C1 segment of cervical spinal cord (tissue), 14 donors: ENCODE results near the gene SYNJ2.

Experiments used
- DNase-seq, 14 donors: peaks; one replicate each; lab custom pipeline; 2025; lab: John Stamatoyannopoulos, UW

SYNJ2 gene

DNA sequence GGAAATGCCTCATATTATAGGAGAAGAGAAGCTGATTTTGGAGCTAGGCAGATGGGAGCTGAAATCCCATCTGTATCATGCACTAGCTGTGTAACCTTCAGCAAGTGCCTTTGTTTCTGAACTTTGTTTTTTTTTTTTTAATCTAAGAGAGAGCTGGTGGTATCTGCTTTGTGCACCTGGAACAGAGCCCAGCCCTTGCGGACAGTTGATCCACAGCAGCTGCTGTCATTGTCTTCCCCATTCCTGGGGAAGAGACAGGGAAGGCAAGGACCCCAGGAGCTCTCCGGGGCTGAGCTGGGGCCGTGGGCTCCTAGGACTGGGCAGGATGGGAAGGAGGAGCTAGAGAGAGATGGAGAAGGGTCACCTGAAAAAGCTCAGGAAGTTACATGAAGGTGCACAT, 92.1 kb downstream of the SYNJ2 start:
- no peak for DNase-seq

GRCh38 chr6:158076548-158076947, 94.9 kb downstream of the SYNJ2 start:
- no peak for DNase-seq

- no peak for DNase-seq
Observed at GRCh38 chr6:158077676-158078075, 96.0 kb downstream of the SYNJ2 start.

DNA sequence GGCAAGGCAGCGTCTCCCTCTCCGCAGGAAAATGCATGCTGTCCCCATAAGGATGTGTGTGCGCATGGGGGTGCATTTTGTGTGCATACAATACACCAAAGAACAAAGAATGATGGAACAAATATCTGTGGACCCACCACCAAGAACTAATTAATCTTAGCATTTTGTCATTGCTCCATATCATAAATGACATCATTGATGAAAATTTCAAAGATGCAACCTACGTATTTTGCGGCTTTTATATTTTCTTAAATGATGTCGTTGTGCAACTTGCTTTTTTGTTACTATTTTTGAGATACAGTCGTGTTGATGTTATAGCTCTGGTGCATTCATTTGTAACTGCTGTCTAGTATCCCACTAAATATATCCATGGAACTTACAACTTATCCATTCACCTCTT, 96.7 kb downstream of the SYNJ2 start:
- no peak for DNase-seq

DNA sequence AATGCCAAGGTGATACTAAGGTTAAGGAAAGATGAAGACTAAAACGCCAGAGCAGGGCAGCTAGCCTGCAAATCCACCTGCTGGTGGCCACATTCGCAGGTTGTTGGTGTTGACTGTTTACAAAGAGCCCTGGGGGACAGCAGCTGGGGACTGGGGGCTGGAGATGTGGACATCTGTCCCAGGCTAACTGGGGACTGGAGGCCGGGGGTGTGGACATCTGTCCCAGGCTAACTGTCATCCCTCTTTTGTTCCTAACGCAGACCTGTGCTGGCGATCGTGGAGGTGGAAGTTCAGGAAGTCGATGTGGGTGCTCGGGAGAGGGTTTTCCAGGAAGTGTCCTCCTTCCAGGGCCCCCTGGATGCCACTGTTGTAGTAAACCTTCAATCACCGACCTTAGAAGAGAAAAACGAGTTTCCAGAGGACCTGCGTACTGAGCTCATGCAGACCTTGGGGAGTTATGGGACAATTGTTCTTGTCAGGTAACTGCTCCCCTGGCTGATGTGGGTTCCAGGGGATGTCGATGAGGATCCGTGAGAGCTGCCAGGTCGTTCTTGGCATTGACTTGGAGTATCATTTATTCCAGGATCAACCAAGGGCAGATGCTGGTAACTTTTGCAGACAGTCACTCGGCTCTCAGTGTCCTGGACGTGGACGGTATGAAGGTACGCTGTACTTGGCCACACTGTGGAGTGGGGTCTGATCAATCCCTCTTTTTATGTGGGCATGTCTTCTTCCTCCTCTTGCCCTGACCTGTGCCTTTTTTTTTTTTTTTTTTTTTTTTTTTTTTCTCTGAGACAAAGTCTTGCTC, 99.4 kb downstream of the SYNJ2 start:
- no peak for DNase-seq

GRCh38 chr6:158081657-158081935, 99.9 kb downstream of the SYNJ2 start:
- DNase-seq: no peak

GRCh38 chr6:158083455-158084325, 102.0 kb downstream of the SYNJ2 start:
- DNase-seq: no peak

DNA sequence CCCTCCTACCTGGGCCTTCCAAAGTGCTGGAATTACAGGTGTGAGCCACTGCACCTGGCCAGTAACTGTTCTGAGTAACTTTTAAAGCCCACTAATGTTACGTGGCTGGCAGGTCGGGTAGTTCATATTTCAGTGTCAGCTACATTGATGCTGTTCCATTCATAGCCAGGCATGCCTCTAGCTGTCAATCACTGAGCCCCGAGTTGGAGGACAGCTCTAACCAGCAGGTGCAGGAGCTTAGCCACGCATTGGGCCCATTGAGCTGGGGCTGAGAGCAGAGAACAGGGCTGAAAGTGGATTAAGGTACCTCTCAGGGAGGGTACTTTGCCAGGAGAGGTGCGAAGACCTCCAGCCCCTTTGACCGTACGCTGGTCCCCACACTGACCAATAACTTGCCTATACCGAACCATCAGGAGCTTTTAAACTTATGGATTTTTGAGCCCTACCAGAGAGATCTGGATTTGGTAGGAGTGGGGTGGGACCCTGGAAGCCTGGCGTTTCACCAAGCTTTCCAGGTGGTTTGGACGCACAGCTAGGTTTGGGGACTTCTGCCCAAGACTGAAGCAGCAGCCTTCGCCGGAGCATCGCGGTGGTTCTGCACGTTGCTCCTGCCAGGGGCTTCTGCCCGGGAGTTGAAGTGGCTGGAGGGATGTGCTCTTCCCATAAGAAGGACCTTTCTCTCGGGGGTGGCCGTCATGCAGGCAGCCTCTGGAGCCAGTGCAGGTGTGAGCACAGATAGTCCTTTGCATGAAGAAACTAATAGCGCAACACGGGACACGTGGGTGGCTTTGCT, 103.8 kb downstream of the SYNJ2 start:
- DNase-seq: no peak

GRCh38 chr6:158086054-158086503, 104.4 kb downstream of the SYNJ2 start:
- no peak for DNase-seq

GRCh38 chr6:158086504-158087223, 105.0 kb downstream of the SYNJ2 start:
- peak in 2 of 14 donors; percentile 15 to 18 for DNase-seq

DNA sequence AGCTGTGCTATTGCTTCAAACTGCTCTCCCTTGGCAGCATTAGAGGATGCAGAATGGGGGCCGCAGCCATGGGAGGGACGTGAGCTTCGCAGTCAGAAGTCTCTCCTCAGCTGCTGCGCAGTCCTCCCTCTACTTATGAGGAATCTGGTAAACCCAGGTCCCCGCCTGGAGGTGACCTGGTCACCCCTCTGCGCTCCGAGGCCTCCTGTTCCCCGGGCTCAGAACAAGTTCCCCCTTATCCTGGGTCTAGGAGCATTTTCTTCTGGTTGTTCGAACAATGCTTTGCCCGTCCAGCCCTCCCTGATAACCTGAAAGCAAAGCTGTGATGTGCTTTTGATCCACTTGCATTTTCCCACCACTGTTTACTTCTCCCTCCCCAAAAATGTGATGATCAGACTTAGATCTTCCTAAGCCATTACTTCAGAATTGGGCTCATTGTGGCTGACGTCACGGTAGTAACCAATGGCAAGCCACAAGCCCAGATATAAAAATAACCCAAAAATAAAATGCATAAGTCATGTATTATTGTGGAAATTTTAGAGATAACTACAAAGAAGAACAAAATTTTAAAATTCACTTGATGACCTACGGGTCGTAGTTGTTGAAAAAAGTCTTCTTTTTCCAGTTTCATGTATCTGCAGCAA, 105.7 kb downstream of the SYNJ2 start:
- DNase-seq: no peak

DNA sequence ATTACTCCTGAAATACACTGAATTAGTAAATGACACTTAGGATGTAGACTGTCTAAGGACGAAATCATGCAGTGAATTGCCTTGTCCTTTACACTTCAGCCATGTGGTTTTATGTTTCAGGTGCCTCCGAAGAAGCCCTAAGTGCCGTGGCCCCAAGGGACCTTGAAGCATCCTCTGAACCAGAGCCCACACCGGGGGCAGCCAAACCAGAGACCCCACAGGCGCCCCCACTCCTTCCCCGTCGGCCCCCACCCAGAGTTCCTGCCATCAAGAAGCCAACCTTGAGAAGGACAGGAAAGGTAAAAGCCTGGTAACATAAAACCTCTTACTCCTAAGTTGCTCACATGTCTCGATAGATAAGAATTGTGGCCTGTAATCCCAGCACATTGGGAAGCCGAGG, 111.1 kb downstream of the SYNJ2 start:
- no peak for DNase-seq

DNA sequence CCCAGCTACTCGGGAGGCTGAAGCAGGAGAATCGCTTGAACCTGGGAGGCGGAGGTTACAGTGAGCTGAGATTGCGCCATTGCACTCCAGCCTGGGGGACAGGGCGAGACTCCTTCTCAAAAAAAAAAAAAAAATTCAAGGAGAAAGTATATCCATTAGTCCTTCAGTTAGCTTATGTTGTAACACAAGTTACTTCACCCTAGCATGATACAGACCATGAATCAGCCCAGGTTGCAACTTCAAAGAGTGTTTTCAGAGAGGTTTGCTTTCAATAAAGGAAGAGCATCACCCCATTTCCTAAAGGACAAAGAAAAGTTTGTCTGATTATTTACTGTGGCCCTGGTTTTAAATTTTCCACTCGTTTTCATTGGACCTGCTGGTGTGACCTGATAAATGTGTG, 113.4 kb downstream of the SYNJ2 start:
- DNase-seq: no peak

GRCh38 chr6:158095671-158096070, 114.0 kb downstream of the SYNJ2 start:
- no peak for DNase-seq

- no peak for DNase-seq
Observed at GRCh38 chr6:158103228-158103627, 121.6 kb downstream of the SYNJ2 start.

DNA sequence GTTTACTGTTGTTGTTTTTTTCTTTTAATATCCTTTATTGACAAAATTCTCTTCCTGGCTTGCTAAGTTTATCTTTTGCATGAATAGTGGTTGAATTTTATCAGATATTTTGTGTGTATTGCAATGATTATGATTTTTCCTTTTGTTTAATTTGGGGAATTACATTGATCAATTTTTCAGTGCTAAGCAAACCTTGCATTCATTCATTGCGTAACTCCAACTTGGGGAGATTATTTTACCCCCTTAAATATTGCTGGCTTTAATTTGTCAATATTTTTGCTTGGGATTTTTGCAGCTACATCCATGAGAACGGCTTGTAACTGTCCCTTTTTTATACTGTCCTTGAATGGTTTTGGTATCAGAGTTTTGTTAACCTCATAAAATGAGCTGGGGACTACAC, 123.0 kb downstream of the SYNJ2 start:
- DNase-seq: no peak

- no peak for DNase-seq
Observed at GRCh38 chr6:158109748-158110147, 128.1 kb downstream of the SYNJ2 start.

DNA sequence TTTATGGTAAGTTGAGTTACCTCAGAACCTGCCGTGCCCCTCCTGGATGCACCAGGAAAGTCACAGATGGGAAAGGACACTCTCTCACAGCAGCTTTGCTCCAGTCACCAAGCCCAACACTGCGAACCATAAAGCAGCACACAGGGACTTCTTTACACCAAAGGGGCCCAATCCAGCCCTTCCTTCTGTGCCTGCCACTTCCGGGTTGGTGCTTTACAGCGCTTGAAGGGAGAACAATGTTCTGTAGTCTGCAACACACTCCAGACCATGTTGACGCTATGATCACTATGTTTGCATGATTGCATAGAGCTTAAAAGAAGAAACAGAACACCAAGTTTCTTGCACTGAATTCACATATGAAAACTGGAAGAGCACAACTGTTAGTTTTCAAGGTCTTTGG, 129.3 kb downstream of the SYNJ2 start:
- peak in 1 of 14 donors; percentile 8 for DNase-seq

- DNase-seq: no peak
Observed at GRCh38 chr6:158111987-158112386, 130.3 kb downstream of the SYNJ2 start.

DNA sequence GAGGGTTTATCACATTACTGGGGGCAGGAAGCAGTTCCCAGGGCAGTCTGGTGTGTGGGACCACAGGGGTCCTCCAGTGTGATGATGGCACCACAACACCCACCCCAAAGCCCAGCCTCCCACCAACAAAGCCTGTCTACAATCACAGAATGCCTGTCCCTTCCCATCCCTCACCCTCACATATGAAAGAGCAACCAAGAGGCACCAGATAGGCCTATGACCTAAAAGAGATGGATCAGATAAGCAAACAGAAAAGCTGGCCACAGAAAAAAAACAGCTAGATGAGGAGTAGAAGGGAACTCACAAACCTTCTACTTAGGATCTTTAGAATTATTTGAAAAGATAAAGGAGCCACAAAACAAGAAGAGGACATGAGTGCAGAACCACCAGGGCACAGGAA, 132.1 kb downstream of the SYNJ2 start:
- no peak for DNase-seq

DNA sequence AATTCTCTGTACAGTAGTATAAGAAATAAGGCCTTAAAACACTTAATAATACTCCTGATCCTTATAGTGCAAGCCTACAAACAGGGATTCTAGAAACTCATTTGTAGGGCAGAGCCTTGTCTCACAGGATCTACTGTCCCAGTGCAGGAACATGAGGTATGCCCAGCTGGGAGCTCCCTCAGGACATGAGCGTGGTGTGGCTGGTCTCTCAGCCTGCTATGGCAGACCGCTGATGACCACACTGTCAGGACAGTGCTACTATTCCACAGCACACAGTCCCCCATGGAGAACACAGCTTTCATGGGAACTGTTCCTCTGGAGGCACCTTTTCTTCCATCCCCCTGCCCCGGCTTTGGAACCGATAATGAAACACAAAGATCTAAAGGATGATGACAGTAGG, 133.4 kb downstream of the SYNJ2 start:
- no peak for DNase-seq
